HG02763 (cell line): Measurements from ENCODE around the gene CHRNA4.

ENCODE experiments used
- ATAC-seq: cut with Tn5 transposase; IDR thresholded peaks from one replicate; pipeline ENCODE4 v1.9.1; 2021; ENCODE audit warnings: mild to moderate bottlenecking, moderate library complexity; ENCODE audit not compliant: unreplicated experiment

Gene CHRNA4

GRCh38 chr20:63379296-63379695, 18.1 kb upstream of the CHRNA4 start:
- no peak for ATAC-seq

- no peak for ATAC-seq
Observed at GRCh38 chr20:63378626-63379025, 17.5 kb upstream of the CHRNA4 start.

- no peak for ATAC-seq
Observed at GRCh38 chr20:63377951-63378381, 16.8 kb upstream of the CHRNA4 start.

GRCh38 chr20:63377256-63377941, 16.2 kb upstream of the CHRNA4 start:
- no peak for ATAC-seq

GRCh38 chr20:63376283-63377250, 15.4 kb upstream of the CHRNA4 start:
- ATAC-seq = no peak

- ATAC-seq = no peak
Observed at GRCh38 chr20:63375438-63375837, 14.3 kb upstream of the CHRNA4 start.

- no peak for ATAC-seq
Observed at GRCh38 chr20:63374504-63374903, 13.4 kb upstream of the CHRNA4 start.

GRCh38 chr20:63373996-63374395, 12.8 kb upstream of the CHRNA4 start:
- ATAC-seq = no peak

- no peak for ATAC-seq
Observed at GRCh38 chr20:63372971-63373885, 12.1 kb upstream of the CHRNA4 start.

GRCh38 chr20:63371291-63371865, 10.2 kb upstream of the CHRNA4 start:
- no peak for ATAC-seq

GRCh38 chr20:63370618-63371187, 9.6 kb upstream of the CHRNA4 start:
- ATAC-seq = no peak

GRCh38 chr20:63369724-63370617, 8.8 kb upstream of the CHRNA4 start:
- no peak for ATAC-seq

- no peak for ATAC-seq
Observed at GRCh38 chr20:63369024-63369530, 7.9 kb upstream of the CHRNA4 start.

- ATAC-seq = no peak
Observed at GRCh38 chr20:63368151-63368550, 7.0 kb upstream of the CHRNA4 start.

GRCh38 chr20:63367446-63368055, 6.4 kb upstream of the CHRNA4 start:
- ATAC-seq = no peak

GRCh38 chr20:63366390-63367365, 5.5 kb upstream of the CHRNA4 start:
- no peak for ATAC-seq

GRCh38 chr20:63365601-63366389, 4.6 kb upstream of the CHRNA4 start:
- ATAC-seq = no peak
